Stimulated activated CD4-positive, alpha-beta T cell treated with anti-CD3 and anti-CD28 coated beads, Interleukin-1b, Interleukin-23, amount 100 ng/mL, for 24 hours (primary cell): ENCODE data around the gene TMEM119.
"Not testable (repeated sequence)": the region's sequence is repeated elsewhere in the genome, so short reads cannot be mapped to it uniquely, and the experiment has no call there.

Experiments used
- DNase-seq, 4 experiments: peaks; one replicate each; pipeline ENCODE4 v3.0.0-alpha.2; 2020; ENCODE audit warnings: low read depth in 4 of 4, low spot score in 1 of 4

TMEM119 gene

GRCh38 chr12:108567406-108568337, 30.2 kb downstream of the TMEM119 start:
- no peak for DNase-seq

GRCh38 chr12:108566452-108566851, 31.4 kb downstream of the TMEM119 start:
- DNase-seq = no peak

GRCh38 chr12:108565976-108566375, 31.9 kb downstream of the TMEM119 start:
- DNase-seq = peak in 2 of 4 experiments; percentile 34 to 53

- no peak for DNase-seq
Measured at GRCh38 chr12:108565146-108565545, 32.7 kb downstream of the TMEM119 start.

GRCh38 chr12:108564724-108565123, 33.2 kb downstream of the TMEM119 start:
- no peak for DNase-seq

GRCh38 chr12:108563804-108564151, 34.1 kb downstream of the TMEM119 start:
- no peak for DNase-seq

DNA sequence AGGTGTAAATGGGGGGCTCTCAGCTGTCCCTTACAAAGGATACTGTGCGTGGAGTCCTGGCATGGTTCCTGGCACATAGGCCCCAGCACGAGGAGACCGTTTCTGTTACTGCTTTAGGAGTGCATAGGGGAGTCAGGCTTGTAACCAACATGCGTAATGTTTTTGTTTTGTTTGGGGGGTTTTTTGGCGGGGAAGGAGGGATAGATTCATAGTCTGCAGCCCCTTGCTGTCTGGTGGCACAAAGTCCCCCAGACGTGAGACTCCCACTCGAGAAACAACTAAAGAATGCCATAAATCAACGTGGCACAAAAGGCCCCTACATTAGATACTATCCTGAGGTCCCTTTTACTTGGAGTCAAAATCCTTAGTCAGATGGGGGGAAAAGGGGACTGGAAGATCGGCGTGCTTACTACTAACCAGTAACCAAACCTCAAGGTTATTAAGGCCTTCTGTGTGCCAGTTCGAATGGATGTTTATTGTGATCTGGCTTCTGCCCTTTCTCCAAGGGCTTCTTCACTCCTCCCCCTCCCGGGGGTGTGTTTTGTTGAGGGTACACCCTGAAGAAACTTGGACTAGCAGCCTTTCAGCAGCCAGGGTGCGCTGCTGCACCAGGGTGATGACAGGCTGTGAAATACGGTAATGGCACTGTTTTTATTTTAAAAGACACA, 34.6 kb downstream of the TMEM119 start:
- DNase-seq = peak in 3 of 4 experiments; percentile 57 to 84 (median 77)

DNA sequence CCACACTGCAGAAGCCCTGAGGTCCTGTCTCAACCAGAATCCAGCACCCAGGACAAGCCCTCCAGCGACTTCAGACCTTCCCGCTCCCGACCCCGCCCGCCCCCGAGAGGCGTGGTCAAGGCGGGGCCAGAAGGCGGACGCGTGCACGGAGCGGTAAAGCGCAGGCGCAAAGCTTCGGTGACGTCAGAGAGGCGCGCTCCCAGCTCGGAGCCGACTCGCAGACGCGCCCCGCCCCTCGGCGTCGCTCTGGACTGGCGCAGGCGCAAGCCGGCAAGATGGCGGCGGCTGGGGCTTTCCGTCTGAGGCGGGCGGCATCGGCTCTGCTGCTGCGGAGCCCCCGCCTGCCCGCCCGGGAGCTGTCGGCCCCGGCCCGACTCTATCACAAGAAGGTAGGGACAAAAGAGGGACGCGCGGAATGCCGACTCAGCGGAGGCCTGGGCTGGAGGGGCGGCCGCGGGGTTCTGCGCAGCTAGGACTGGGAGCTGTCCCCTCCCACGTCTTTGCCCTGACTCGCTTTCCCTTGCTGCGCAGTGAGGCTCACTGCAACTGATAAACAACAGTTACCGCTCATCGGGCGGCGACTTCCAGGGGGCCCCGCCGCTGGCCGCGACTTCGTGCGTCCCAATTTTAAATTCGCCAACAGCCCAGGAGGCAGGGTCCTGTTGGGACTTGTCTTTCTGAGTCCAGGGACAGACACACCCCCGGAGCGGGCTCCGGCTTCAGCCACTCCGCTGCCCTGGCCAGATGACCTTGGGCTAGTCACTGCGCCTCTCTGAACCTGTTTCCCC, 35.3 kb downstream of the TMEM119 start, which contains the start of gene ISCU:
Gene ISCU, plus strand, starts transcription at position 249 of the 788 bp plus-strand sequence. Its CDS starts 27 bp downstream, at position 276.
- DNase-seq = peak; percentile 98 to 99 (median 98)

- no peak for DNase-seq
Measured at GRCh38 chr12:108561852-108562347, 36.0 kb downstream of the TMEM119 start.

- peak in 3 of 4 experiments; percentile 56 to 66 (median 63) for DNase-seq
Measured at GRCh38 chr12:108560752-108561719, 36.8 kb downstream of the TMEM119 start, which contains the start of gene SART3. Gene SART3, minus strand, starts transcription at chr12:108561173. Its CDS starts 19 bp downstream, at chr12:108561154.

DNA sequence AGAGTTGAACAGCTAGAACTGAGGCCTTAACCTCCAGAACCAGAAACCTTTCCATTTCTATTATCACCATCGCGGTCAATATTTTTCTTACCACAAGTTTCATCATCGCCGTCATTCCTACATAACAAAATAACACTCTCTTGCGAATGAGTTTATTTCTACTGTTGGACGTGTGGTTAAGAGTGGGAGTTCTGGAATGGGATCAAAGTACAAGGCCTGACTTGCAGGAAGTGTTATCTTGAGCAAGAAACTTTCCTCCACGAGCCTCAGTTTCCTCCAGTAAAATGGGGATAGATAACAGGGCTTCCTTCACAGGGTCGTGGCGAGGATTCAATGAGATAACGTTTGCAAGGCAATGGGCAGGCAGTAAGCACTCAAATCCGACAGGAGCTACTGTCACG, 37.6 kb downstream of the TMEM119 start:
- DNase-seq = no peak

- no peak for DNase-seq
Measured at GRCh38 chr12:108559748-108560147, 38.1 kb downstream of the TMEM119 start.

DNA sequence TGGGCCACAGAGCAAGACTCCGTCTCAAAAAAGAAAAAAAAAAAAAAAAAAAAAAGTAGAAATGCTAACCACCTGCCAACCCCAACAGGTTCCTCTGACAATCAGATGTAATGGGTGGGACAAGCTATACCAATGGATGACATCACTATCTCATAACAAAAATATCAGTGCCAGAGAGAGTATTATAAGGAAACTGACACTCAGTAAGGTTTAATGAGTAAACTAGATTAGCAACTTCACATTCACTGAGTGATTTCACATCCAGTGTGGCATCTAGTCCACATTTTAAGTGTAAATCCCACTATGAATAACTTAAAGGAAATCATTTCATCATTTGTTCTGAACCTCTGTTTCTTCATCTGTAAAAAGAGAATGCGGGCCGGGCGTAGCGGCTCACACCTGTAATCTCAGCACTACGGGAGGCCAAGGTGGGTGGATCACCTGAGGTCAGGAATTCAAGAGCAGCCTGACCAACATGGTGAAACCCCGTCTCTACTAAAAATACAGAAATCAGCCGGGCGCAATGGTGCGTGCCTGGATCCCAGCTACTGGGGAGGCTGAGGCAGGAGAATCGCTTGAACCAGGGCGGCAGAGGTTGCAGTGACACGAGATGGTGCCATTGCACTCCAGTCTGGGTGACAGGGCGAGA, 38.8 kb downstream of the TMEM119 start:
- DNase-seq = no peak

DNA sequence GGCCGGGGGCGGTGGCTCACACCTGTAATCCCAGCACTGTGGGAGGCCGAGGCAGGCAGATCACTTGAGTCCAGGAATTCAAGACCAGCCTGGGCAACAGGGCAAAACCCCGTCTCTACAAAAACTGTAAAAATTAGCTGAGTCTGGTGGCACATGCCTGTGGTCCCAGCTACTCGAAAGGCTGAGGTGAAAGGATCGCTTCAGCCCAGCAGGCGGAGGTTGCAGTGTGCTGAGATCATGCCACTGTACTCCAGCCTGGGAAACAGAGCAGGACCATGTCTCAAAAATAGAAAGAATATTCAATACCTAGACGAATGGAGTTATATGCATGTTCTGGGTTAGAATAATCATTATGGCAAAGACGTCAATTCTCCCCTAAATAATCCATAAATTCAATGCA, 42.5 kb downstream of the TMEM119 start:
- DNase-seq = not testable (repeated sequence)

DNA sequence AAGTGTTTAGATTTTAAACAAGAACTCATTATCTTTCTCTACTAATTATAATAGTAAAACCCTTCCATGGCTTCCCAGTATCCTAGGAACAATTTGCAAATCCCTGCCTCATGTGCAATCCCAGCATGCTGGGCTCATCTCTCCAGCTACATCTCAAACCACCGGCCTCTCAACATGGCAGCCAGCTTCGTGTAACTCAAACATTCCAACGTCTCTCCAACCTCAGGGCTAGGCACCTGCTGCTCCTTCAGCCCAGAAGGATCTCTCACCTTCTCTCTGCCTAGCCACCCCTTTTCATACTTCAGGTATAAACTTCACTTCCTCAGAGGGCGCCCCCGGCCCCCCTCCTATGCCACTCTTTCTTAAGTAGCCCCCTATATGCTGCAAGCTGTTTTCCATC, 44.1 kb downstream of the TMEM119 start:
- no peak for DNase-seq

DNA sequence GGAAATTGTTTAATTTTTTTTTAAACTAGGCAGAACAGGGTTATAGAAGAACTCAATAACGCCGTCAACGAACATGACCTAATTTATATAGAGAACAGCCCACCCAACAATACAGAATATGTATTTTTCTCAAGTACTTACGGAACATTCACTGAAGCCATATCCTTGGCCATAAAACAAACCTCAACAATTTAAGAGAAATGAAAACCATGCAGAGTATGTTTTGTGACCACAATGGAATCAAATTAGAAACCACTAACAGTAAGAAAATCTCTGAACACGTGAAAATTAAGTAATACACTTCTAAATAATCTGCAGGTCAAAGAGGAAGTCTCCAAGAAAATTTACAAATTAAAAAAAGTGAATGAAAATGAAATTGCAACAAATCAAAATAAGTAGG, 46.3 kb downstream of the TMEM119 start:
- DNase-seq = no peak

DNA sequence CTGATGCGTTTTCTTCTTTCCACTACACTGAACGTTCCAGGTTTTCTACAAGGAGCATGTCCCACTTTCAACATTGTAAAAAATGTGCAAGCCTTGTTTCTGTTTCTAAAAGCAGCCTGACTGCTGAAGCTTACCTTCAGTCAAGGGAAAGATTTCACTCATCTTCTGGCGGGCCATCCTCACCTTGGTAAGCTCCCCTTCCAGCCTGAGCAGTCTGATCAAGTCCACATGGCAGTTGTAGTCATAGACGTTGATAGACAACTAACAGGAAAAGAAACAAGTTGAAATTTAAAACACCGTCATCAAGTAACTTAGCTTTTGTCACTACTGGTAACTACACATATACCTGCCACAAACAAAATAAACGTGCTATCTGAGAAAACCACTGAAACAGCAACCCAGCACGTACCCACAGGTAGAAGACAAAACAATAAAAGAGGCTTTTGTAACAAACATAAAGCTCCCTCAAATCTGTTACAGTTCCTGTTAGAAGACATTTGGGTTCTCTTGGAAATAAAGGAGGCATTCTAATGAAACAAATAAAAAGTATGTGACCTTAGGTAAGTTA, 48.8 kb downstream of the TMEM119 start:
- no peak for DNase-seq

DNA sequence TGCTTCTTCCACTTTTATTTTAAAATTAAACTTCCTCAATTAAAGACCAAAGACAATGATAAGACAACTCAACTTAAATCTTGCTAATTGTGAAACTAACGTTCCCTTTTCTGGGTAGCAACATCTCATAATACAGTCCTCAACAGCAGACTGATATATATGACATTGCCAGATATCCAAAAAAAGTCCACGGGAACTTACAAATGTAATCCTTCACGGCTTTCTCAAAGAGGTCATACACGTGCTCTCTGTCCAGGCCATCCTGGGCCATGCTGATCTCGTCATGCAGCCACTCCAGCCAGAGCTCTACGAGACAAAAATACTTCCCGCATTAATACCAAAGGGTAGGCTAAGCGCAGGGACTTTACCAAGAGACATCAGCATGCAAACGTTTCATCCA, 50.2 kb downstream of the TMEM119 start:
- no peak for DNase-seq

DNA sequence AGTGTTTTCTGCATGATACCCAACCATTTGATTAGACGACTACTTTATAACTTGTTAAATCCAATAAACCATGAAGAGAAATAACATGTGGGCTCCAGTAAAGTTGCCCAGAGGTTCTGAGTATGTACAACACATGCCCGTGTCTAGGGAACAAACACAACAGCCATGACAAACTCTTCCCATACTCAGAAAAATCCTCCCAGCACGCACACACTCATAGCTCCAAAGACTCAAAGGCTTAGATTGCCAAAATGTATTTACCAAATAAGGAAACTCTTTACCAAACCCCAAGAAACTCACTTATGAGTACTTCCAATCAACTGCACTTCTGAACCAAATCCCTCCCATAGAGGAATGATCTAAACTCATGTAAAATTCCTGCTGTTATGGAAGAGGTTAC, 54.2 kb downstream of the TMEM119 start:
- DNase-seq = no peak
